Mesenchymal stem cell (in vitro differentiated cells and primary cell): Measurements from ENCODE around the gene CCNG2.

Experiments used
- DNase-seq: peaks from one replicate; pipeline ENCODE4 v3.0.0-alpha.2; 2013
- H2AFZ ChIP-seq: one replicate; pipeline ENCODE4 v1.6.1; 2013; ENCODE audit warnings: low read depth, mild to moderate bottlenecking, control low read depth, inconsistent platforms, low read length, moderate library complexity
- H2AK5ac ChIP-seq: 2 replicates; pipeline ENCODE4 v1.6.1; 2013; ENCODE audit warnings: low read length, moderate library complexity, mild to moderate bottlenecking, inconsistent platforms; ENCODE audit not compliant: severe bottlenecking
- H2BK120ac ChIP-seq: one replicate; pipeline ENCODE4 v1.6.1; 2013; ENCODE audit warnings: low read depth, mild to moderate bottlenecking, inconsistent platforms, low read length, moderate library complexity
- H2BK12ac ChIP-seq, 2 experiments: one replicate each; pipeline ENCODE4 v1.6.1; 2013; ENCODE audit warnings: inconsistent platforms in 2 of 2, low read length in 2 of 2, mild to moderate bottlenecking in 2 of 2, moderate library complexity in 2 of 2, control low read depth in 1 of 2
- H2BK15ac ChIP-seq: one replicate; pipeline ENCODE4 v1.6.1; 2013; ENCODE audit warnings: mild to moderate bottlenecking, low read depth, inconsistent platforms; ENCODE audit not compliant: poor library complexity, severe bottlenecking
- H2BK5ac ChIP-seq: 2 replicates; pipeline ENCODE4 v1.6.1; 2013; ENCODE audit warnings: low read depth, mild to moderate bottlenecking, low read length, control low read depth, inconsistent platforms; ENCODE audit not compliant: poor library complexity, severe bottlenecking
- H3K14ac ChIP-seq, 2 experiments: one replicate each; pipeline ENCODE4 v1.6.1; 2013; ENCODE audit warnings: inconsistent platforms in 2 of 2, low read length in 2 of 2, control low read depth in 1 of 2, mild to moderate bottlenecking in 1 of 2, moderate library complexity in 1 of 2
- H3K18ac ChIP-seq, 2 experiments: one replicate each; pipeline ENCODE4 v1.6.1; 2013; ENCODE audit warnings: inconsistent platforms in 2 of 2, low read length in 2 of 2, control low read depth in 1 of 2, low read depth in 1 of 2, mild to moderate bottlenecking in 1 of 2
- H3K23ac ChIP-seq, 2 experiments: one replicate each; pipeline ENCODE4 v1.6.1; 2013; ENCODE audit warnings: inconsistent platforms in 2 of 2, low read length in 2 of 2, mild to moderate bottlenecking in 2 of 2, moderate library complexity in 2 of 2, control low read depth in 1 of 2
- H3K27ac ChIP-seq: 2 replicates; pipeline ENCODE4 v1.5.1; 2013; ENCODE audit warnings: mild to moderate bottlenecking, moderate library complexity, low read length, control low read depth, inconsistent platforms; ENCODE audit not compliant: poor library complexity, severe bottlenecking
- H3K27me3 ChIP-seq, 2 experiments: 2 replicates each; pipeline versions ENCODE4 v1.6.1 to v1.7.0; 2013; ENCODE audit warnings: low read length in 2 of 2, mild to moderate bottlenecking in 2 of 2, moderate library complexity in 2 of 2, control low read depth in 1 of 2, inconsistent platforms in 1 of 2; ENCODE audit not compliant: control insufficient read depth in 1 of 2, insufficient read depth in 1 of 2
- H3K36me3 ChIP-seq, 2 experiments: 2 replicates each; pipeline versions ENCODE4 v1.6.1 to v1.7.0; 2013; ENCODE audit warnings: low read length in 2 of 2, control low read depth in 1 of 2, inconsistent platforms in 1 of 2, low read depth in 1 of 2, mild to moderate bottlenecking in 1 of 2; ENCODE audit not compliant: insufficient read depth in 2 of 2, control insufficient read depth in 1 of 2
- H3K4ac ChIP-seq, 2 experiments: one replicate each; pipeline ENCODE4 v1.6.1; 2013; ENCODE audit warnings: inconsistent platforms in 2 of 2, low read length in 2 of 2, mild to moderate bottlenecking in 2 of 2, moderate library complexity in 2 of 2, control low read depth in 1 of 2, low read depth in 1 of 2
- H3K4me1 ChIP-seq: 2 replicates; pipeline ENCODE4 v1.6.1; 2013; ENCODE audit warnings: low read depth, low read length, control low read depth; ENCODE audit not compliant: control insufficient read depth, insufficient read depth
- H3K4me2 ChIP-seq: 2 replicates; pipeline ENCODE4 v1.6.1; 2013; ENCODE audit warnings: low read length, mild to moderate bottlenecking, inconsistent platforms; ENCODE audit not compliant: poor library complexity, severe bottlenecking
- H3K4me3 ChIP-seq, 2 experiments: 2 replicates each; pipeline versions ENCODE4 v1.5.1 to v1.7.0; 2013; ENCODE audit warnings: low read length in 2 of 2, mild to moderate bottlenecking in 2 of 2, control low read depth in 1 of 2, low read depth in 1 of 2; ENCODE audit not compliant: insufficient read depth in 1 of 2
- H3K79me1 ChIP-seq: replicated peaks from 2 replicates; pipeline ENCODE4 v1.6.1; 2013; ENCODE audit warnings: mild to moderate bottlenecking, control low read depth, low read length, inconsistent platforms; ENCODE audit not compliant: poor library complexity, severe bottlenecking
- H3K9ac ChIP-seq: 2 replicates; pipeline ENCODE4 v1.7.0; 2013; ENCODE audit warnings: mild to moderate bottlenecking, low read length, moderate library complexity
- H3K9me3 ChIP-seq: 2 replicates; pipeline ENCODE4 v1.7.0; 2013; ENCODE audit warnings: mild to moderate bottlenecking, low read length; ENCODE audit not compliant: control insufficient read depth
- H4K8ac ChIP-seq: one replicate; pipeline ENCODE4 v1.6.1; 2013; ENCODE audit warnings: inconsistent platforms, mild to moderate bottlenecking, low read length, moderate library complexity
- H4K91ac ChIP-seq: one replicate; pipeline ENCODE4 v1.6.1; 2013; ENCODE audit warnings: mild to moderate bottlenecking, low read length, inconsistent platforms
- WGBS: methylation state at CpG from one replicate; pipeline ENCODE4 v1.1.7; 2013; ENCODE audit warnings: mixed read lengths; 5-methylcytosine and 5-hydroxymethylcytosine counted together

CCNG2 gene

GRCh38 chr4:77155631-77156452 is 1.2 kb upstream of the CCNG2 start:
- 21% methylated on average over 11 of the region's 15 CpGs for WGBS

GRCh38 chr4:77156533-77156911 is 485 bp upstream of the CCNG2 start:
- peak overlapping the region; percentile 100 for H2BK5ac ChIP-seq
- H3K27ac ChIP-seq, result peak overlapping the region; percentile 100
- H2AK5ac ChIP-seq, result no peak overlapping the region
- no peaks in the 10 kb centered on the region for H3K9me3 ChIP-seq
- H3K14ac ChIP-seq, result peak overlapping the region in 1 of 2 experiments; percentile 11
- H3K18ac ChIP-seq, result peak overlapping the region in 1 of 2 experiments; percentile 84
- H3K27me3 ChIP-seq, result no peaks in the 10 kb centered on the region
- no peak overlapping the region for H3K23ac ChIP-seq
- peaks cover 0 to 28% of the 10 kb centered on the region in 2 experiments for H3K36me3 ChIP-seq
- no peak overlapping the region for H2BK120ac ChIP-seq
- H3K4ac ChIP-seq, result no peak overlapping the region
- H2BK15ac ChIP-seq, result no peak overlapping the region
- H2AFZ ChIP-seq, result peak overlapping the region; percentile 54
- H3K4me1 ChIP-seq, result no peaks in the 10 kb centered on the region
- H3K4me3 ChIP-seq, result peak overlapping the region; percentile 88 to 100
- H4K8ac ChIP-seq, result no peak overlapping the region
- no peak overlapping the region for H2BK12ac ChIP-seq
- H3K9ac ChIP-seq, result peak overlapping the region; percentile 95
- H4K91ac ChIP-seq, result no peak overlapping the region
- peak; percentile 100 for DNase-seq
- H3K79me1 ChIP-seq, result peaks cover 7% of the 10 kb centered on the region
- 0% methylated on average over 17 of the region's 17 CpGs for WGBS
- peak overlapping the region; percentile 82 for H3K4me2 ChIP-seq

More at GRCh38 chr4:77155631-77156452, 1.2 kb upstream of the CCNG2 start:
- Histone ChIP-seq H4K91ac (no peak overlapping the region), H3K18ac (no peak overlapping the region), H3K23ac (no peak overlapping the region), H4K8ac (no peak overlapping the region), H3K9ac (peak overlapping the region; percentile 95), H3K27me3 (no peaks in the 10 kb centered on the region), H3K14ac (no peak overlapping the region), H2BK15ac (no peak overlapping the region), H3K27ac (peak overlapping the region; percentile 61), H3K36me3 (peaks cover 0 to 22% of the 10 kb centered on the region in 2 experiments), H2AFZ (no peak overlapping the region), H2BK120ac (no peak overlapping the region), H3K4ac (no peak overlapping the region), H2AK5ac (no peak overlapping the region), H3K4me2 (peak overlapping the region; percentile 77), H3K9me3 (no peaks in the 10 kb centered on the region), H2BK5ac (no peak overlapping the region), H3K4me3 (peak overlapping the region in 1 of 2 experiments; percentile 88), H2BK12ac (no peak overlapping the region), H3K79me1 (peaks cover 5% of the 10 kb centered on the region), H3K4me1 (no peaks in the 10 kb centered on the region)
- DNase-seq, result no peak

- peak overlapping the region; percentile 99 for H2BK15ac ChIP-seq
- H4K8ac ChIP-seq, result no peak overlapping the region
- peak overlapping the region; percentile 85 for H2AFZ ChIP-seq
- no peak overlapping the region for H2BK12ac ChIP-seq
- peak overlapping the region; percentile 97 to 100 for H3K4ac ChIP-seq
- peak overlapping the region; percentile 89 for H3K27ac ChIP-seq
- H3K36me3 ChIP-seq, result peaks cover 4 to 43% of the 10 kb centered on the region in 2 experiments
- peak overlapping the region; percentile 97 for H4K91ac ChIP-seq
- H3K23ac ChIP-seq, result no peak overlapping the region
- H3K79me1 ChIP-seq, result peaks cover 8% of the 10 kb centered on the region
- H2BK120ac ChIP-seq, result peak overlapping the region; percentile 92
- H3K14ac ChIP-seq, result peak overlapping the region in 1 of 2 experiments; percentile 100
- H3K9me3 ChIP-seq, result no peaks in the 10 kb centered on the region
- peak overlapping the region; percentile 88 to 100 for H3K4me3 ChIP-seq
- no peaks in the 10 kb centered on the region for H3K27me3 ChIP-seq
- peaks cover 3% of the 10 kb centered on the region for H3K4me1 ChIP-seq
- H3K4me2 ChIP-seq, result peak overlapping the region; percentile 98
- WGBS, result 1% methylated on average over 24 of the region's 53 CpGs
- no peak overlapping the region for H2AK5ac ChIP-seq
- peak overlapping the region; percentile 95 for H3K9ac ChIP-seq
- peak; percentile 94 for DNase-seq
- H2BK5ac ChIP-seq, result peak overlapping the region; percentile 84
- H3K18ac ChIP-seq, result peak overlapping the region; percentile 99 to 100
Measured at GRCh38 chr4:77157859-77158486, 966 bp downstream of the CCNG2 start.

- Histone ChIP-seq H2BK15ac (no peak overlapping the region), H3K4me3 (peak overlapping the region; percentile 88 to 100), H3K23ac (no peak overlapping the region), H2AK5ac (no peak overlapping the region), H3K9ac (peak overlapping the region; percentile 95), H2BK120ac (no peak overlapping the region), H4K8ac (no peak overlapping the region), H2AFZ (peak overlapping the region; percentile 79), H2BK5ac (no peak overlapping the region), H3K4me1 (peaks cover 4% of the 10 kb centered on the region), H3K79me1 (peaks cover 9% of the 10 kb centered on the region), H3K4me2 (peak overlapping the region; percentile 98), H2BK12ac (no peak overlapping the region), H3K36me3 (peaks cover 4 to 48% of the 10 kb centered on the region in 2 experiments), H3K27me3 (no peaks in the 10 kb centered on the region), H3K4ac (peak overlapping the region in 1 of 2 experiments; percentile 68), H3K9me3 (no peaks in the 10 kb centered on the region), H3K27ac (peak overlapping the region; percentile 46), H4K91ac (no peak overlapping the region), H3K18ac (peak overlapping the region; percentile 9 to 70), H3K14ac (peak overlapping the region in 1 of 2 experiments; percentile 73)
- DNase-seq, result no peak
- 7% methylated on average over 4 of the region's 6 CpGs for WGBS
Measured at GRCh38 chr4:77158487-77158861, 1.5 kb downstream of the CCNG2 start.
